ENCODE measurements around the gene FRMPD2. TPM values are rescaled to one million over a fixed set of nuclear protein-coding genes. Genes with fewer than 3 reads are reported as not detected.

Gene FRMPD2
- total and polyA plus RNA-seq, 7 donors: 0.09 TPM; not detected in 6

GRCh38 chr10:48272682-48273081 lies 1.8 kb downstream of the FRMPD2 start:
- Histone ChIP-seq H3K4me3 (no peak overlapping the region), H3K9me3 (no peaks in the 10 kb centered on the region), H3K36me3 (no peaks in the 10 kb centered on the region), H3K4me1 (no peaks in the 10 kb centered on the region), H3K27me3 (no peaks in the 10 kb centered on the region), H3K27ac (no peak overlapping the region)
- WGBS, 2 donors: 97 to 98% methylated on average over 2 of the region's 2 CpGs
- no peak for DNase-seq
- intact Hi-C loops (cut with DNase I): no loop called here
- no peak for TF ChIP-seq POLR2AphosphoS5 (IDR thresholded peaks at IDR 0.05)
- no peak for TF ChIP-seq CTCF (IDR thresholded peaks at IDR 0.05)
- no peak for TF ChIP-seq POLR2A (IDR thresholded peaks at IDR 0.05)
- TF ChIP-seq EP300 (IDR thresholded peaks at IDR 0.05): no peak

GRCh38 chr10:48271047-48271730 lies 3.3 kb downstream of the FRMPD2 start:
- H3K4me3 ChIP-seq: no peak overlapping the region
- TF ChIP-seq EP300 (IDR thresholded peaks at IDR 0.05): no peak
- intact Hi-C loops (cut with DNase I): no loop called here
- DNase-seq: no peak
- no peaks in the 10 kb centered on the region for H3K4me1 ChIP-seq
- H3K9me3 ChIP-seq: no peaks in the 10 kb centered on the region
- 66 to 82% methylated on average over 5 of the region's 5 CpGs for WGBS, 2 donors
- H3K36me3 ChIP-seq: no peaks in the 10 kb centered on the region
- H3K27me3 ChIP-seq: no peaks in the 10 kb centered on the region
- H3K27ac ChIP-seq: no peak overlapping the region

GRCh38 chr10:48266528-48266927 lies 8.0 kb downstream of the FRMPD2 start:
- H3K9me3 ChIP-seq: peaks cover 0 to 2% (median 0%) of the 10 kb centered on the region in 4 donors
- intact Hi-C loops (cut with DNase I): no loop called here
- DNase-seq: no peak
- H3K4me1 ChIP-seq: no peaks in the 10 kb centered on the region
- H3K27me3 ChIP-seq: no peaks in the 10 kb centered on the region
- TF ChIP-seq POLR2AphosphoS5 (IDR thresholded peaks at IDR 0.05) (no peak), POLR2A (IDR thresholded peaks at IDR 0.05) (no peak), EP300 (IDR thresholded peaks at IDR 0.05) (no peak), CTCF (IDR thresholded peaks at IDR 0.05) (no peak)
- H3K4me3 ChIP-seq: no peak overlapping the region
- no peaks in the 10 kb centered on the region for H3K36me3 ChIP-seq
- WGBS, 2 donors: 73 to 86% methylated on average over 4 of the region's 4 CpGs
- no peak overlapping the region for H3K27ac ChIP-seq

GRCh38 chr10:48258105-48258504 lies 16.4 kb downstream of the FRMPD2 start:
- H3K9me3 ChIP-seq: peaks cover 0 to 2% (median 0%) of the 10 kb centered on the region in 4 donors
- intact Hi-C loops (cut with DNase I): no loop called here
- WGBS, 2 donors: 87 to 98% methylated on average over 1 of the region's 1 CpG
- no peaks in the 10 kb centered on the region for H3K4me1 ChIP-seq
- H3K27ac ChIP-seq: no peak overlapping the region
- H3K36me3 ChIP-seq: no peaks in the 10 kb centered on the region
- no peak for DNase-seq
- TF ChIP-seq CTCF (IDR thresholded peaks at IDR 0.05) (no peak), POLR2AphosphoS5 (IDR thresholded peaks at IDR 0.05) (no peak), POLR2A (IDR thresholded peaks at IDR 0.05) (no peak), EP300 (IDR thresholded peaks at IDR 0.05) (no peak)
- no peaks in the 10 kb centered on the region for H3K27me3 ChIP-seq
- H3K4me3 ChIP-seq: no peak overlapping the region

- H3K4me1 ChIP-seq: no peaks in the 10 kb centered on the region
- DNase-seq: no peak
- intact Hi-C loops (cut with DNase I): no loop called here
- no peak overlapping the region for H3K4me3 ChIP-seq
- no peaks in the 10 kb centered on the region for H3K36me3 ChIP-seq
- no peak for TF ChIP-seq CTCF (IDR thresholded peaks at IDR 0.05)
- TF ChIP-seq EP300 (IDR thresholded peaks at IDR 0.05): no peak
- no peak for TF ChIP-seq POLR2AphosphoS5 (IDR thresholded peaks at IDR 0.05)
- no peak for TF ChIP-seq POLR2A (IDR thresholded peaks at IDR 0.05)
- 85 to 88% methylated on average over 3 of the region's 3 CpGs for WGBS, 2 donors
- no peaks in the 10 kb centered on the region for H3K27me3 ChIP-seq
- peaks cover 0 to 2% (median 0%) of the 10 kb centered on the region in 4 donors for H3K9me3 ChIP-seq
- H3K27ac ChIP-seq: no peak overlapping the region
Measured at GRCh38 chr10:48257407-48257961, 17.0 kb downstream of the FRMPD2 start.

All from sigmoid colon (tissue), 7 donors.